Neural progenitor cell (in vitro differentiated cells): Measurements from ENCODE around the gene CDK18. TPM values are rescaled to one million over a fixed set of nuclear protein-coding genes. Genes with fewer than 3 reads are reported as not detected.
A peak's percentile ranks its signal among the peaks of the same experiment; 100 is the strongest.

Experiments used
- DNase-seq: peaks from one replicate; pipeline ENCODE4 v3.0.0-alpha.2; 2016; ENCODE audit warnings: low spot score
- H2AFZ ChIP-seq: fragments of 200-600 bp; sonication (generic); replicated peaks from 2 replicates; pipeline ENCODE4 v1.6.1; 2016; ENCODE audit warnings: antibody characterized with exemption
- H3F3A ChIP-seq: fragments of 200-600 bp; sonication (generic); 2 replicates; pipeline ENCODE4 v1.6.1; 2016; ENCODE audit warnings: antibody characterized with exemption, low read depth
- H3K27ac ChIP-seq: fragments of 200-600 bp; sonication (generic); 2 replicates; pipeline ENCODE4 v1.5.1; 2016; ENCODE audit warnings: mild to moderate bottlenecking
- H3K27me3 ChIP-seq: fragments of 200-600 bp; sonication (generic); 2 replicates; pipeline ENCODE4 v1.6.1; 2016; ENCODE audit warnings: mild to moderate bottlenecking, moderate library complexity
- H3K36me3 ChIP-seq: fragments of 200-600 bp; sonication (generic); 2 replicates; pipeline ENCODE4 v1.5.1; 2016
- H3K4me1 ChIP-seq: fragments of 200-600 bp; sonication (generic); 2 replicates; pipeline ENCODE4 v1.6.1; 2016; ENCODE audit warnings: mixed run types
- H3K4me2 ChIP-seq: fragments of 200-600 bp; sonication (generic); 2 replicates; pipeline ENCODE4 v1.6.1; 2016
- H3K4me3 ChIP-seq: fragments of 200-600 bp; sonication (generic); 2 replicates; pipeline ENCODE4 v1.5.1; 2016
- H3K79me2 ChIP-seq: fragments of 200-600 bp; sonication (generic); 2 replicates; pipeline ENCODE4 v1.6.1; 2016; ENCODE audit warnings: low read depth
- H3K9ac ChIP-seq: fragments of 200-600 bp; sonication (generic); 2 replicates; pipeline ENCODE4 v1.6.1; 2016
- H3K9me3 ChIP-seq: fragments of 200-600 bp; sonication (generic); 2 replicates; pipeline ENCODE4 v1.5.1; 2016; ENCODE audit warnings: low read depth
- H4K20me1 ChIP-seq: fragments of 200-600 bp; sonication (generic); 2 replicates; pipeline ENCODE4 v1.6.1; 2016; ENCODE audit warnings: low read depth
- H3K27ac Mint-ChIP-seq: 3 replicates; pipeline ENCODE4 v1.8.0; 2021; ENCODE audit warnings: mixed read lengths
- H3K27me3 Mint-ChIP-seq: 2 replicates; pipeline ENCODE4 v1.8.0; 2022; ENCODE audit warnings: low read depth, mild to moderate bottlenecking, inconsistent platforms, moderate library complexity, mixed read lengths; ENCODE audit not compliant: insufficient read depth
- H3K36me3 Mint-ChIP-seq: 3 replicates; pipeline ENCODE4 v1.8.0; 2021; ENCODE audit warnings: mixed read lengths
- H3K4me1 Mint-ChIP-seq: 3 replicates; pipeline ENCODE4 v1.8.0; 2021; ENCODE audit warnings: mixed read lengths
- H3K4me3 Mint-ChIP-seq: 3 replicates; pipeline ENCODE4 v1.8.0; 2021; ENCODE audit warnings: mild to moderate bottlenecking, moderate library complexity, mixed read lengths
- H3K9me3 Mint-ChIP-seq: 3 replicates; pipeline ENCODE4 v1.8.0; 2020; ENCODE audit warnings: mixed read lengths
- CTCF ChIP-seq: fragments of 200-600 bp; sonication (generic); IDR thresholded peaks from 2 replicates; pipeline ENCODE4 v1.5.1; 2017; ENCODE audit warnings: antibody characterized with exemption, mild to moderate bottlenecking
- EZH2 ChIP-seq: fragments of 200-600 bp; sonication (generic); IDR thresholded peaks from 2 replicates; pipeline ENCODE4 v1.6.1; 2017; ENCODE audit warnings: antibody characterized with exemption, mild to moderate bottlenecking, moderate library complexity
- EZH2phosphoT487 ChIP-seq: fragments of 200-600 bp; sonication (generic); IDR thresholded peaks from 2 replicates; pipeline ENCODE4 v1.6.1; 2017; ENCODE audit warnings: antibody characterized with exemption
- total RNA-seq: library from RNA; depleted of rRNA; stranded (reverse); fragments of >200 nt; gene quantifications from 2 replicates; pipeline ENCODE4 v1.2.3, GENCODE V29; 2015; ENCODE audit warnings: low replicate concordance

Gene CDK18
- total RNA-seq, 1 donor from 2014 or later, result 14.1 TPM

GRCh38 chr1:205570796-205571537 is 66.5 kb downstream of the CDK18 start:
- peaks cover 15% of the 10 kb centered on the region for H3K4me1 ChIP-seq
- Mint-ChIP-seq H3K36me3 (no peaks in the 10 kb centered on the region), H3K4me1 (peaks cover 6% of the 10 kb centered on the region), H3K27me3 (peaks cover 41% of the 10 kb centered on the region), H3K27ac (no peak overlapping the region), H3K4me3 (no peak overlapping the region), H3K9me3 (no peaks in the 10 kb centered on the region)
- peaks cover 85% of the 10 kb centered on the region for H3K27me3 ChIP-seq
- no peak overlapping the region for H3K4me3 ChIP-seq
- H4K20me1 ChIP-seq, result peaks cover 5% of the 10 kb centered on the region
- peaks cover 13% of the 10 kb centered on the region for H3F3A ChIP-seq
- no peak overlapping the region for H3K27ac ChIP-seq
- H3K9me3 ChIP-seq, result no peaks in the 10 kb centered on the region
- H3K79me2 ChIP-seq, result no peaks in the 10 kb centered on the region
- DNase-seq, result no peak
- no peak for TF ChIP-seq EZH2phosphoT487
- no peak for TF ChIP-seq EZH2
- no peak for TF ChIP-seq CTCF
- H3K4me2 ChIP-seq, result no peak overlapping the region
- no peak overlapping the region for H2AFZ ChIP-seq
- H3K9ac ChIP-seq, result no peak overlapping the region
- no peaks in the 10 kb centered on the region for H3K36me3 ChIP-seq

GRCh38 chr1:205571747-205572146 is 67.3 kb downstream of the CDK18 start:
- peaks cover 82% of the 10 kb centered on the region for H3K27me3 ChIP-seq
- H3K9me3 ChIP-seq, result no peaks in the 10 kb centered on the region
- peak overlapping the region; percentile 25 for H3K4me2 ChIP-seq
- peaks cover 5% of the 10 kb centered on the region for H4K20me1 ChIP-seq
- Mint-ChIP-seq H3K27me3 (peaks cover 40% of the 10 kb centered on the region), H3K9me3 (no peaks in the 10 kb centered on the region), H3K4me1 (peaks cover 6% of the 10 kb centered on the region), H3K4me3 (no peak overlapping the region), H3K27ac (no peak overlapping the region), H3K36me3 (no peaks in the 10 kb centered on the region)
- peaks cover 15% of the 10 kb centered on the region for H3K4me1 ChIP-seq
- no peaks in the 10 kb centered on the region for H3K79me2 ChIP-seq
- no peaks in the 10 kb centered on the region for H3K36me3 ChIP-seq
- TF ChIP-seq CTCF (no peak), EZH2phosphoT487 (no peak), EZH2 (no peak)
- no peak for DNase-seq
- H3K9ac ChIP-seq, result no peak overlapping the region
- H3K27ac ChIP-seq, result no peak overlapping the region
- peaks cover 13% of the 10 kb centered on the region for H3F3A ChIP-seq
- no peak overlapping the region for H3K4me3 ChIP-seq
- H2AFZ ChIP-seq, result no peak overlapping the region

- peaks cover 82% of the 10 kb centered on the region for H3K27me3 ChIP-seq
- Mint-ChIP-seq H3K9me3 (no peaks in the 10 kb centered on the region), H3K27ac (no peak overlapping the region)
Measured at GRCh38 chr1:205572421-205572820, 68.0 kb downstream of the CDK18 start.

More at GRCh38 chr1:205572421-205572820, 68.0 kb downstream of the CDK18 start:
- no peak overlapping the region for H3K27ac ChIP-seq
- no peaks in the 10 kb centered on the region for H3K36me3 ChIP-seq
- no peaks in the 10 kb centered on the region for H3K79me2 ChIP-seq
- Mint-ChIP-seq H3K27me3 (peaks cover 37% of the 10 kb centered on the region), H3K4me1 (peaks cover 6% of the 10 kb centered on the region), H3K4me3 (no peak overlapping the region), H3K36me3 (no peaks in the 10 kb centered on the region)
- H3K9me3 ChIP-seq, result no peaks in the 10 kb centered on the region
- H3K4me3 ChIP-seq, result no peak overlapping the region
- H4K20me1 ChIP-seq, result peaks cover 5% of the 10 kb centered on the region
- peaks cover 15% of the 10 kb centered on the region for H3K4me1 ChIP-seq
- no peak overlapping the region for H3K4me2 ChIP-seq
- no peak for DNase-seq
- H2AFZ ChIP-seq, result no peak overlapping the region
- H3K9ac ChIP-seq, result no peak overlapping the region
- H3F3A ChIP-seq, result peaks cover 7% of the 10 kb centered on the region
- no peak for TF ChIP-seq EZH2phosphoT487
- no peak for TF ChIP-seq CTCF
- no peak for TF ChIP-seq EZH2
